ENCODE results near the gene SAT2. TPM values are rescaled to one million over a fixed set of nuclear protein-coding genes. Genes with fewer than 3 reads are reported as not detected.
"Not testable (repeated sequence)": the region's sequence is repeated elsewhere in the genome, so short reads cannot be mapped to it uniquely, and the experiment has no call there.

SAT2 gene
- total RNA-seq, 2 donors from 2014 or later = 59.9 to 148 TPM

- TF ChIP-seq POLR2A (IDR thresholded peaks at IDR 0.05) = no peak
- TF ChIP-seq CTCF (IDR thresholded peaks at IDR 0.05) = no peak
- DNase-seq = no peak
- 96 to 100% methylated on average over 2 of the region's 2 CpGs for WGBS, 2 donors
Measured at GRCh38 chr17:7610641-7611040, 17.0 kb downstream of the SAT2 start.

GRCh38 chr17:7606280-7606679, 21.3 kb downstream of the SAT2 start:
- H3K27ac ChIP-seq = no peak overlapping the region
- DNase-seq (no peak), ATAC-seq (no peak)
- H3K4me1 ChIP-seq = peaks cover 6% of the 10 kb centered on the region
- no peaks in the 10 kb centered on the region for H3K27me3 ChIP-seq
- 93 to 98% methylated on average over 4 of the region's 4 CpGs for WGBS, 2 donors
- TF ChIP-seq POLR2A (IDR thresholded peaks at IDR 0.05) = no peak
- no peak for TF ChIP-seq CTCF (IDR thresholded peaks at IDR 0.05)
- H3K9me3 ChIP-seq = no peaks in the 10 kb centered on the region
- peaks cover 0 to 16% of the 10 kb centered on the region in 2 donors for H3K36me3 ChIP-seq (replicated peaks in 1 of 2; ENCODE audit: insufficient read depth in 1 of 2, low read depth in 2 of 2)
- H3K4me3 ChIP-seq = no peak overlapping the region
- intact Hi-C loops (cut with DNase I) = no loop called here

More at GRCh38 chr17:7610641-7611040, 17.0 kb downstream of the SAT2 start:
- Histone ChIP-seq H3K4me3 (no peak overlapping the region), H3K36me3 (replicated peaks in 1 of 2; ENCODE audit: insufficient read depth in 1 of 2, low read depth in 2 of 2) (no peaks in the 10 kb centered on the region), H3K9me3 (no peaks in the 10 kb centered on the region), H3K27ac (no peak overlapping the region), H3K27me3 (no peaks in the 10 kb centered on the region), H3K4me1 (peaks cover 34% of the 10 kb centered on the region)
- no peak for ATAC-seq
- intact Hi-C loops (cut with DNase I) = no loop called here

- H3K36me3 ChIP-seq (replicated peaks in 1 of 2; ENCODE audit: insufficient read depth in 1 of 2, low read depth in 2 of 2) = peaks cover 40 to 53% of the 10 kb centered on the region in 2 donors
- WGBS, 2 donors = 80 to 92% methylated on average over 4 to 5 of the region's 5 CpGs
- H3K9me3 ChIP-seq; H3K27me3 ChIP-seq; intact Hi-C loops (cut with DNase I); H3K4me3 ChIP-seq; DNase-seq; H3K27ac ChIP-seq; ATAC-seq; H3K4me1 ChIP-seq: not testable (repeated sequence)
Measured at GRCh38 chr17:7597561-7597960, 30.1 kb downstream of the SAT2 start.

DNA sequence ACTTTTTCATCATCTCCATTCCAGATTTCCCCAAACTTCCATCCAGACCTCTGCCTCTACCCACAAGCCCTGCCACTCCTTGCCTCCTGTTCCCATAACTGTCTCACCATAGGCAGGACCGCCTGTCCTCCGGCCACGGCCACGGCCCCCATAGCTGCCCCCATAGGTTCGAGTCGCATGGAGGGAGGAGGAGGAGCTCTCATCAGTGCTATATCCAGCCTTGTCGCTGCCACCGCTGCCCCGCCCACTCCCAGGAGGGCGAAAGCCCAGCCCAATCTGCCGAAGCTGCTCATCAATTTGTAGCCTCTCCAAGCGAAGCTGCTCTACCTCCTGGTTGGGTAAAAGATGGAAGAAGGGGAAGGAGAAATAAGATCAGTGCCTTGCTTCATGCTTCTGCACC, 34.3 kb downstream of the SAT2 start:
- no peak overlapping the region for H3K27ac ChIP-seq
- no peak for TF ChIP-seq CTCF (IDR thresholded peaks at IDR 0.05)
- no peak for TF ChIP-seq POLR2A (IDR thresholded peaks at IDR 0.05)
- H3K4me1 ChIP-seq = peaks cover 13% of the 10 kb centered on the region
- H3K9me3 ChIP-seq = no peaks in the 10 kb centered on the region
- intact Hi-C loops (cut with DNase I) = no loop called here
- no peaks in the 10 kb centered on the region for H3K27me3 ChIP-seq
- H3K4me3 ChIP-seq = no peak overlapping the region
- 91% methylated on average over 12 of the region's 12 CpGs for WGBS, 2 donors
- DNase-seq (no peak), ATAC-seq (no peak)
- H3K36me3 ChIP-seq (replicated peaks in 1 of 2; ENCODE audit: insufficient read depth in 1 of 2, low read depth in 2 of 2) = peaks cover 35 to 40% of the 10 kb centered on the region in 2 donors

DNA sequence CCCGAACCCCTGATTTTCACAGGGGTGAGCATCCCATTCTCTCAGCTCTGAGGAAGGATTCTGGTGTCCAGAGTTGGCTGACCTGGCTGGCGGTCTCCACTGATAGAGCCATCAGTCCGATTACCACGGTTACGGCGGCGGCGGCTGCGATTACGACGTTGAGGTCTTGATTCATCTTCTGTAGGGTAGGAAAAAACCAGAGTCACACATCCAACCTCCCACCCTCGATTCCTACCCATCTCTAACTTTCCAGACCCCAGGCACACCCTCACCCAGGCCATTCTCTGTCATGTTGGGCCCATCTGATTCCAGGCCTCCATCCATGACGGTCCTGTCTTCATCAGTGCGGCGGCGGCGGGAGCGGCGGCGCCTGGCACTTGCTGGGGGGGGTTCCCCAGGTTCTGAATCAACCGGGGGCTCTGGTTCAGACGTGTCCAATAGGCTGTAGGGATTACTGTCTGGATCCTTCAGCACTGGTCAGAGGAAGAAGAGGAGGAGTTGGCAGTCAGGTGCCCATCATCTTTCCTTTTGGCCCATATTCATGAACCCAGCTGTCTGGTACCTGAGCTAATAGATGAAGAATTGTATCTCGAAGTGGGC, 35.1 kb downstream of the SAT2 start:
- DNase-seq = no peak
- WGBS, 2 donors = 90 to 92% methylated on average over 13 to 23 of the region's 23 CpGs
- Histone ChIP-seq H3K9me3 (no peaks in the 10 kb centered on the region), H3K27me3 (no peaks in the 10 kb centered on the region), H3K36me3 (replicated peaks in 1 of 2; ENCODE audit: insufficient read depth in 1 of 2, low read depth in 2 of 2) (peaks cover 35 to 43% of the 10 kb centered on the region in 2 donors), H3K27ac (no peak overlapping the region), H3K4me3 (no peak overlapping the region), H3K4me1 (peaks cover 13% of the 10 kb centered on the region)
- intact Hi-C loops (cut with DNase I) = no loop called here
- no peak for TF ChIP-seq CTCF (IDR thresholded peaks at IDR 0.05)
- no peak for TF ChIP-seq POLR2A (IDR thresholded peaks at IDR 0.05)
- no peak for ATAC-seq
